CD14-positive monocyte (primary cell): ENCODE data around the gene TEAD1. TPM values are rescaled to one million over a fixed set of nuclear protein-coding genes. Genes with fewer than 3 reads are reported as not detected.

ENCODE experiments used
- DNase-seq, 3 donors: peaks; one replicate each; pipeline ENCODE4 v3.0.0-alpha.2; 2011 to 2022
- H2AFZ ChIP-seq: 2 replicates; pipeline ENCODE4 v1.6.0; 2012; ENCODE audit warnings: mild to moderate bottlenecking, low read depth, low read length, inconsistent platforms; ENCODE audit not compliant: insufficient read depth, poor library complexity, severe bottlenecking
- H3K27ac ChIP-seq, 2 donors: 1 replicate in 1 of 2; 2 replicates in 1 of 2; pipeline ENCODE4 v1.5.1; 2012 to 2013; ENCODE audit warnings: low read length in 2 of 2, control low read depth in 1 of 2, inconsistent platforms in 1 of 2, low read depth in 1 of 2, mild to moderate bottlenecking in 1 of 2
- H3K27me3 ChIP-seq, 2 donors: one replicate each; pipeline versions ENCODE4 v1.6.0 to v1.6.1; 2011 to 2013; ENCODE audit warnings: low read length in 2 of 2; ENCODE audit not compliant: control insufficient read depth in 2 of 2, insufficient read depth in 2 of 2
- H3K36me3 ChIP-seq, 2 donors: replicated peaks in 1 of 2; 1 replicate in 1 of 2; 2 replicates in 1 of 2; pipeline versions ENCODE4 v1.5.1 to v1.6.1; 2012 to 2013; ENCODE audit warnings: low read length in 2 of 2, control low read depth in 1 of 2, inconsistent platforms in 1 of 2, mild to moderate bottlenecking in 1 of 2; ENCODE audit not compliant: insufficient read depth in 2 of 2, control insufficient read depth in 1 of 2
- H3K4me1 ChIP-seq, 2 donors: 1 replicate in 1 of 2; 2 replicates in 1 of 2; pipeline versions ENCODE4 v1.5.1 to v1.6.1; 2012 to 2013; ENCODE audit warnings: low read length in 2 of 2, control low read depth in 1 of 2, inconsistent platforms in 1 of 2, mild to moderate bottlenecking in 1 of 2, moderate library complexity in 1 of 2; ENCODE audit not compliant: insufficient read depth in 2 of 2, control insufficient read depth in 1 of 2
- H3K4me2 ChIP-seq: replicated peaks from 2 replicates; pipeline ENCODE3; 2012; ENCODE audit warnings: low read length, moderate library complexity, mild to moderate bottlenecking; ENCODE audit not compliant: poor library complexity, severe bottlenecking; ENCODE audit errors: extremely low read depth
- H3K4me3 ChIP-seq, 3 experiments: fragments of 200-600 bp in 1 of 3; sonication (generic) in 1 of 3; replicated peaks in 1 of 3; 1 replicate in 2 of 3; 2 replicates in 1 of 3; pipeline ENCODE4 v1.5.1; 2011 to 2013; ENCODE audit warnings: low read length in 3 of 3, mild to moderate bottlenecking in 3 of 3, control low read depth in 2 of 3, low read depth in 2 of 3, inconsistent platforms in 1 of 3, moderate library complexity in 1 of 3
- H3K79me2 ChIP-seq: 2 replicates; pipeline ENCODE4 v1.6.0; 2012; ENCODE audit warnings: mild to moderate bottlenecking, control low read depth, inconsistent platforms, low read length, moderate library complexity; ENCODE audit not compliant: insufficient read depth
- H3K9ac ChIP-seq: 2 replicates; pipeline ENCODE4 v1.6.0; 2017; ENCODE audit warnings: low read length, mild to moderate bottlenecking; ENCODE audit not compliant: insufficient read depth, poor library complexity, severe bottlenecking
- H3K9me3 ChIP-seq, 2 donors: replicated peaks in 1 of 2; 1 replicate in 1 of 2; 2 replicates in 1 of 2; pipeline versions ENCODE4 v1.5.1 to v1.6.1; 2012 to 2013; ENCODE audit warnings: low read length in 2 of 2, control low read depth in 1 of 2; ENCODE audit not compliant: control insufficient read depth in 1 of 2, insufficient read depth in 1 of 2
- H4K20me1 ChIP-seq: 2 replicates; pipeline ENCODE4 v1.6.0; 2012; ENCODE audit warnings: mild to moderate bottlenecking, low read length, control low read depth, moderate library complexity; ENCODE audit not compliant: insufficient read depth
- H3K27ac Mint-ChIP-seq, 7 donors: one replicate each; pipeline ENCODE4 v1.8.0; 2020; ENCODE audit warnings: mild to moderate bottlenecking in 7 of 7, mixed read lengths in 7 of 7, moderate library complexity in 6 of 7, inconsistent platforms in 2 of 7
- H3K27me3 Mint-ChIP-seq, 3 donors: one replicate each; pipeline ENCODE4 v1.8.0; 2021 to 2022; ENCODE audit warnings: low read depth in 3 of 3, mild to moderate bottlenecking in 3 of 3, mixed read lengths in 3 of 3, moderate library complexity in 3 of 3, inconsistent platforms in 1 of 3
- H3K36me3 Mint-ChIP-seq, 2 donors: one replicate each; pipeline ENCODE4 v1.8.0; 2020; ENCODE audit warnings: mixed read lengths in 2 of 2, inconsistent platforms in 1 of 2, mild to moderate bottlenecking in 1 of 2
- H3K4me1 Mint-ChIP-seq: one replicate; pipeline ENCODE4 v1.8.0; 2020; ENCODE audit warnings: mild to moderate bottlenecking, mixed read lengths
- H3K4me3 Mint-ChIP-seq, 2 donors: one replicate each; pipeline ENCODE4 v1.8.0; 2020; ENCODE audit warnings: mild to moderate bottlenecking in 2 of 2, mixed read lengths in 2 of 2, moderate library complexity in 1 of 2
- H3K9me3 Mint-ChIP-seq, 7 donors: one replicate each; pipeline ENCODE4 v1.8.0; 2020 to 2022; ENCODE audit warnings: mixed read lengths in 7 of 7, mild to moderate bottlenecking in 6 of 7, moderate library complexity in 6 of 7, inconsistent platforms in 2 of 7
- WGBS: methylation state at CpG from one replicate; pipeline ENCODE4 v1.1.5; 2013; ENCODE audit warnings: missing lambda C conversion rate; ENCODE audit not compliant: insufficient coverage; 5-methylcytosine and 5-hydroxymethylcytosine counted together
- intact Hi-C, 2 donors: fragments of 100-400 bp; cut with micrococcal nuclease; formaldehyde crosslinking; loops; one replicate each; pipeline versions ENCODE4 v1.15.0 to v1.15.1; 2023
- polyA plus RNA-seq, 3 donors: library from polyadenylated mRNA; depleted of rRNA in 1 of 3; unstranded in 2 of 3; stranded (reverse) in 1 of 3; fragments of 300-500 nt in 2 of 3; fragments of >200 nt in 1 of 3; fragmentation: Illumina TruSeq in 2 of 3; gene quantifications; 1 replicate in 2 of 3; 2 replicates in 1 of 3; pipeline ENCODE4 v1.2.3, GENCODE V29; 2012 to 2021
- TF ChIP-seq, protein P1 (sequence below): fragments of 200-600 bp; IDR thresholded peaks from one replicate; pipeline ENCODE4 v1.8.0; 2022; ENCODE audit warnings: antibody characterized with exemption, mild to moderate bottlenecking

TEAD1 gene
- polyA plus RNA-seq, 3 donors: not detected

DNA sequence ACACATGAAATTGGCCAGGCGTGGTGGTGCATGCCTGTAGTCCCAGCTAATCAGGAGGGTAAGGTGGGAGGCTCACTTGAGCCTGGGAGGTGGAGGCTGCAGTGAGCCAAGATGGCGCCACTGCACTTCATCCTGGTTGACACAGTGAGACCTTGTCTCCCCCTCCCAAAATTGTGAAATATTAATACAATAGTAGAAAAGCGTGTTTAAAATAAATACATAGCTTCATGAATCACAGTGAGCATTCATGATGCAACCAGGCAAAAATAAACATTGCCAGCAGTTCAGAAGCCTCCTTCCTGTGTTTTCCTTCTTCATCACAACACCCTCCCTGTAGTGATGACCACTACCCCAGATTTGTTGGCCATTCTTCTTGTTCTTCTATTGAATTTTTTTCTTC is 4.3 kb upstream of the TEAD1 start:
- Histone ChIP-seq H2AFZ (no peak overlapping the region), H3K36me3 (no peaks in the 10 kb centered on the region), H3K4me1 (peaks cover 7 to 8% of the 10 kb centered on the region in 2 donors), H3K4me3 (no peak overlapping the region), H4K20me1 (no peaks in the 10 kb centered on the region), H3K79me2 (no peaks in the 10 kb centered on the region), H3K4me2 (no peak overlapping the region), H3K9ac (no peak overlapping the region), H3K27me3 (peaks cover 20 to 32% of the 10 kb centered on the region in 2 donors), H3K9me3 (peaks cover 0 to 7% of the 10 kb centered on the region in 2 donors), H3K27ac (no peak overlapping the region)
- intact Hi-C loops: no loop called here
- TF ChIP-seq, protein P1, sequence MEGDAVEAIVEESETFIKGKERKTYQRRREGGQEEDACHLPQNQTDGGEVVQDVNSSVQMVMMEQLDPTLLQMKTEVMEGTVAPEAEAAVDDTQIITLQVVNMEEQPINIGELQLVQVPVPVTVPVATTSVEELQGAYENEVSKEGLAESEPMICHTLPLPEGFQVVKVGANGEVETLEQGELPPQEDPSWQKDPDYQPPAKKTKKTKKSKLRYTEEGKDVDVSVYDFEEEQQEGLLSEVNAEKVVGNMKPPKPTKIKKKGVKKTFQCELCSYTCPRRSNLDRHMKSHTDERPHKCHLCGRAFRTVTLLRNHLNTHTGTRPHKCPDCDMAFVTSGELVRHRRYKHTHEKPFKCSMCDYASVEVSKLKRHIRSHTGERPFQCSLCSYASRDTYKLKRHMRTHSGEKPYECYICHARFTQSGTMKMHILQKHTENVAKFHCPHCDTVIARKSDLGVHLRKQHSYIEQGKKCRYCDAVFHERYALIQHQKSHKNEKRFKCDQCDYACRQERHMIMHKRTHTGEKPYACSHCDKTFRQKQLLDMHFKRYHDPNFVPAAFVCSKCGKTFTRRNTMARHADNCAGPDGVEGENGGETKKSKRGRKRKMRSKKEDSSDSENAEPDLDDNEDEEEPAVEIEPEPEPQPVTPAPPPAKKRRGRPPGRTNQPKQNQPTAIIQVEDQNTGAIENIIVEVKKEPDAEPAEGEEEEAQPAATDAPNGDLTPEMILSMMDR: no peak
- no peak overlapping the region for H3K27ac Mint-ChIP-seq
- peaks cover 0 to 4% of the 10 kb centered on the region in 2 donors for H3K36me3 Mint-ChIP-seq
- WGBS: no CpG with 5 or more reads among the region's 3 CpGs
- DNase-seq: no peak
- peaks cover 2 to 23% (median 13%) of the 10 kb centered on the region in 7 donors for H3K9me3 Mint-ChIP-seq
- H3K27me3 Mint-ChIP-seq: peaks cover 21 to 53% (median 31%) of the 10 kb centered on the region in 3 donors
- H3K4me1 Mint-ChIP-seq: peaks cover 7% of the 10 kb centered on the region
- H3K4me3 Mint-ChIP-seq: no peak overlapping the region

DNA sequence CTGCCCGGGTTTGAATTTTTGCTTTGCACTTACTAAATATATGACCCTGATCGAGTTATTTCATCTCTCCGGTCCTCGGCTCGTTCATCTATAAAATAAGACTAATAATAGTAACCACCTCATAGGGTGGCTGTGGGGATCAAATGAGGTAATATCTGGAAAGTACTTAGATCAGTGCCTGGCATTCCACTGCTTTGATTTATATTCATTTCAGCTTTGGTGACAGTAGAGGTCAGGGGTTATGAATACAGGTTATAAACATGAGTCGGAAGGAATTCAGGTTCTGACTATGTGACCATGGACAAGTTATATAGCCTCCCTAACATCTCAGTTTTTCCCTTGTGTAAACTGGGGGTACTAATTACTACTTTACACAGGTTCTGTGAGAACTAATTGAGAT is 2.9 kb upstream of the TEAD1 start:
- H4K20me1 ChIP-seq: no peaks in the 10 kb centered on the region
- Mint-ChIP-seq H3K4me3 (peak overlapping the region in 1 of 2 donors; percentile 46), H3K4me1 (peaks cover 8% of the 10 kb centered on the region), H3K36me3 (peaks cover 3 to 6% of the 10 kb centered on the region in 2 donors), H3K27ac (no peak overlapping the region), H3K9me3 (peaks cover 2 to 32% (median 14%) of the 10 kb centered on the region in 7 donors), H3K27me3 (peaks cover 34 to 56% (median 43%) of the 10 kb centered on the region in 3 donors)
- intact Hi-C loops: no loop called here
- no peak for DNase-seq
- peaks cover 0 to 13% of the 10 kb centered on the region in 2 donors for H3K9me3 ChIP-seq
- no CpG with 5 or more reads among the region's 6 CpGs for WGBS
- H3K79me2 ChIP-seq: no peaks in the 10 kb centered on the region
- TF ChIP-seq, protein P1: no peak
- peaks cover 7 to 8% of the 10 kb centered on the region in 2 donors for H3K4me1 ChIP-seq
- no peak overlapping the region for H3K9ac ChIP-seq
- H3K27ac ChIP-seq: no peak overlapping the region
- no peak overlapping the region for H3K4me3 ChIP-seq
- H3K36me3 ChIP-seq: no peaks in the 10 kb centered on the region
- H2AFZ ChIP-seq: no peak overlapping the region
- no peak overlapping the region for H3K4me2 ChIP-seq
- peaks cover 33 to 45% of the 10 kb centered on the region in 2 donors for H3K27me3 ChIP-seq
